ENCODE results near the gene UQCR10. TPM values are rescaled to one million over a fixed set of nuclear protein-coding genes. Genes with fewer than 3 reads are reported as not detected.

UQCR10 gene
- total RNA-seq, 1 donor from 2014 or later = 84.6 TPM

DNA sequence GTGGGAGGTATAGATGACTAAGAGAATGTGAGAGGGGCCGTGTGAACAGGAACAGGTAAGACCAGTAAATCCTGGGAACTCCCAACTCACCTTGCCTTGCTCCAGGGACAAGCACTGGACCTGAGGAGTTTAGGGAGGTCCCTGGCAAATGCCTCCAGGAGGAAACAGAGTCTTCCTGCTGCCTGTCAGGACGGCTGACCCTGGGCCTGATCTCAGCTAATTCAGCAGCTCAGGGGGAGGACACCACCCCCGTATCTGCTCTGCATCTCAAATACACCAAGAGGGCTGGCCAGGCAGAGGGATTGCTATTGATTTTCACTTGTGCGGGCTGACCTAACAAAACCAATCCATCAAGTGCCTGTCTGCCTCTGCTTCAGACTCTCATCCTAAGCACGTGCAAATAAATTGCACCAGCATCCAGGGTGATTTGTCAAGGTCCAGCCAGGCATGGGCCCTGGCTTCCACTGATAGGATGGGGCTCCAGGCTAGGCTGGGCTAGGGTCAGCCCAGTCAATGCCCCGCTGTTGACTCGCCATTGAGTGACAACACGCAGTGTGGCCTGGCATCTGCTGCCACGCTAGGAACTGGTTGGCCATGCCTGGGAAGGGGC is 20.3 kb downstream of the UQCR10 start:
- H3K4me3 Mint-ChIP-seq (ENCODE audit: unreplicated experiment) = peak overlapping the region; percentile 21
- peaks cover 16% of the 10 kb centered on the region for H3K4me1 Mint-ChIP-seq (ENCODE audit: unreplicated experiment)
- TF ChIP-seq, protein P1, sequence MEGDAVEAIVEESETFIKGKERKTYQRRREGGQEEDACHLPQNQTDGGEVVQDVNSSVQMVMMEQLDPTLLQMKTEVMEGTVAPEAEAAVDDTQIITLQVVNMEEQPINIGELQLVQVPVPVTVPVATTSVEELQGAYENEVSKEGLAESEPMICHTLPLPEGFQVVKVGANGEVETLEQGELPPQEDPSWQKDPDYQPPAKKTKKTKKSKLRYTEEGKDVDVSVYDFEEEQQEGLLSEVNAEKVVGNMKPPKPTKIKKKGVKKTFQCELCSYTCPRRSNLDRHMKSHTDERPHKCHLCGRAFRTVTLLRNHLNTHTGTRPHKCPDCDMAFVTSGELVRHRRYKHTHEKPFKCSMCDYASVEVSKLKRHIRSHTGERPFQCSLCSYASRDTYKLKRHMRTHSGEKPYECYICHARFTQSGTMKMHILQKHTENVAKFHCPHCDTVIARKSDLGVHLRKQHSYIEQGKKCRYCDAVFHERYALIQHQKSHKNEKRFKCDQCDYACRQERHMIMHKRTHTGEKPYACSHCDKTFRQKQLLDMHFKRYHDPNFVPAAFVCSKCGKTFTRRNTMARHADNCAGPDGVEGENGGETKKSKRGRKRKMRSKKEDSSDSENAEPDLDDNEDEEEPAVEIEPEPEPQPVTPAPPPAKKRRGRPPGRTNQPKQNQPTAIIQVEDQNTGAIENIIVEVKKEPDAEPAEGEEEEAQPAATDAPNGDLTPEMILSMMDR (IDR thresholded peaks at IDR 0.05; ENCODE audit: unreplicated experiment) = no peak
- H3K27me3 Mint-ChIP-seq (ENCODE audit: unreplicated experiment) = peaks cover 2% of the 10 kb centered on the region
- peaks cover 33% of the 10 kb centered on the region for H3K36me3 Mint-ChIP-seq (ENCODE audit: low read depth, unreplicated experiment)
- H3K27ac Mint-ChIP-seq (ENCODE audit: unreplicated experiment) = peak overlapping the region; percentile 1
- DNase-seq (ENCODE audit: low spot score) = no peak
- no peaks in the 10 kb centered on the region for H3K9me3 Mint-ChIP-seq (ENCODE audit: unreplicated experiment)

DNA sequence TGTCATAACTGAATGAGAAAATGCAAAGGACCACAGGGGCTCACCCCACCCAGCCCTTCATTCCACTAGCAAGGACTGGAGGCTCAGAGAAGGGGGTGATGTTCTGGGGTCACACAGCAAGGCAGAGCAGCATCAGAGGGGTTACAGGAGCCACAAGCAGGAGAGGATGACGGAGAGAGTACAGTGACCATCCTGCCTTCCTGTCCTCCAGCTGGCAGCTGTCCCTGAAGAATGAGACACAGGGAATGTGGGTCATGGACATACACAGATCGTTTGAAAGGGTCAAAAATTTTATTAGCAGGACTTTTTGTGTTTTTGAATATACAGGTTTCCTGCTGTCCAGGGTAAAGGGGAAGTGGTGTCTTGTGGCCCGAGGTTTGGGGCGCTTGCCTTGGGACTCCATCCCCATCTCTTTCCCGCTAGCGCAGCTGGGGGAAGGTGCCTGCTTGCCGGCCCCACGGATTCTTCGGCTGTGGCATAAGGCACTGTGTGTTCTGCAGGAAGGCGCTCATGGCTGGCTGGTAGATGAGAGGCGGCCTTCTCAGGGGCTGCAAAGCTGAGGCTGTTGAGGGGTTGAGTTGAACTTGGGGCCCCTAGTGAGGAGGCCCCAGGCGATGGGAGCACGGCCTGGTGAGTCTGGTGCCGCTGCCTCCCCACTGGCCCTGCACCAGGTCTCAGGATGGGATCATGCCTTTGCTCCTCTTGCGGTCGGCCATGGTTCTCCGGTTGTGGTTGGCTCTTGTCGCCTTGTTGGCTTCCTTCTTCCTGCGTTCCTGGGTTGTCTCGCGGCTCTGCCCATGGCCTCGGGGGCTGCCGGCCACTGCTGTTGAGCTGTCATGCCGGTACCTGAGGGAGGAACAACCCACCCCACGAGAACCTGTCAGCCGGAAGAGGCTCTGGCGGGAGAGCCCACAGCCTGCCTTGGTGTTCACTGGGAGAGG is 21.4 kb downstream of the UQCR10 start:
- no peaks in the 10 kb centered on the region for H3K9me3 Mint-ChIP-seq (ENCODE audit: unreplicated experiment)
- DNase-seq (ENCODE audit: low spot score) = no peak
- peaks cover 33% of the 10 kb centered on the region for H3K36me3 Mint-ChIP-seq (ENCODE audit: low read depth, unreplicated experiment)
- peaks cover 16% of the 10 kb centered on the region for H3K4me1 Mint-ChIP-seq (ENCODE audit: unreplicated experiment)
- no peak overlapping the region for H3K27ac Mint-ChIP-seq (ENCODE audit: unreplicated experiment)
- peak overlapping the region; percentile 21 for H3K4me3 Mint-ChIP-seq (ENCODE audit: unreplicated experiment)
- TF ChIP-seq, protein P1 (IDR thresholded peaks at IDR 0.05; ENCODE audit: unreplicated experiment) = no peak
- peaks cover 2% of the 10 kb centered on the region for H3K27me3 Mint-ChIP-seq (ENCODE audit: unreplicated experiment)

DNA sequence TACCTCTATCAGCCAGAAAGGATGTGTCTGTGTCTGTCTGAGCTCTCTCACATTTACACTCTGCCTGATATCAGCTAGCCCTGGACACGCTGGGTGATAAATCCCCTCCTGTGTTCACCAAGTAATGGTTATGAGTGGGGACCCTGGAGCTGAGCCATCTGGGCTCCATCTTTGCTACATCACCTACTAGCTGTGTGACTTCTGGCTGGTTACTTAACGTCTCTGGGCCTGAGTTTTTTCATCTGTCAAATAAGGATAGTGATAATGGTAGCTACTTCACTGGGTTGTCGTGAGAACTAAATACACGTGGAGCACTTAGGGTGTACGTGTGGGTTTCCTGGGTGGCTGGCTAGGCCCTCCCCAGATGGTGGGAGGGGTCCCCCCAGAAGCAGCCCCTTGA is 22.9 kb downstream of the UQCR10 start:
- no peak for DNase-seq (ENCODE audit: low spot score)
- Mint-ChIP-seq H3K4me1 (ENCODE audit: unreplicated experiment) (peaks cover 10% of the 10 kb centered on the region), H3K9me3 (ENCODE audit: unreplicated experiment) (no peaks in the 10 kb centered on the region), H3K27ac (ENCODE audit: unreplicated experiment) (no peak overlapping the region), H3K27me3 (ENCODE audit: unreplicated experiment) (peaks cover 2% of the 10 kb centered on the region), H3K36me3 (ENCODE audit: low read depth, unreplicated experiment) (peaks cover 33% of the 10 kb centered on the region), H3K4me3 (ENCODE audit: unreplicated experiment) (peak overlapping the region; percentile 62)
- TF ChIP-seq, protein P1 (IDR thresholded peaks at IDR 0.05; ENCODE audit: unreplicated experiment) = no peak

DNA sequence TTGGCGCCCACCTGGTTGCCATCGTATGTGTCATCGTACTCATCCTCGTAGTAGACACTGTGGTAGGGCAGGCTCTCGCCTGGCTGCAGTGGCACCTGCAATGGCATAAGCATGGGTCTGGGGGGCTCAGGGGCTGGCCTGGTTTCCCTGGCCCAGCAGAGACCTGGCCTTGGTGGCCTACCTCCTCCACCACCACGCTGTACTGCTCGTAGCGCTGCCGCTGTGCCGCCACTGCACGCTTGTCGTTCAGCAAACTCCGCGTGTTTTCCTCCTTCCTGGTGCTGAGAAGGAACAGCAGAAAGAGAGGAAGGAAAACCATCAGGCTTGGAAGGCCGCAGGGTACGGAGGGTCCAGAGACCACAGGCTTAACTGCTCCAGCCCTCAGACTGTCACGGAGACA is 26.2 kb downstream of the UQCR10 start:
- TF ChIP-seq, protein P1 (IDR thresholded peaks at IDR 0.05; ENCODE audit: unreplicated experiment) = no peak
- peaks cover 3% of the 10 kb centered on the region for H3K4me1 Mint-ChIP-seq (ENCODE audit: unreplicated experiment)
- no peaks in the 10 kb centered on the region for H3K9me3 Mint-ChIP-seq (ENCODE audit: unreplicated experiment)
- no peak for DNase-seq (ENCODE audit: low spot score)
- no peak overlapping the region for H3K4me3 Mint-ChIP-seq (ENCODE audit: unreplicated experiment)
- H3K27me3 Mint-ChIP-seq (ENCODE audit: unreplicated experiment) = peaks cover 5% of the 10 kb centered on the region
- H3K27ac Mint-ChIP-seq (ENCODE audit: unreplicated experiment) = no peak overlapping the region
- H3K36me3 Mint-ChIP-seq (ENCODE audit: low read depth, unreplicated experiment) = peaks cover 38% of the 10 kb centered on the region

DNA sequence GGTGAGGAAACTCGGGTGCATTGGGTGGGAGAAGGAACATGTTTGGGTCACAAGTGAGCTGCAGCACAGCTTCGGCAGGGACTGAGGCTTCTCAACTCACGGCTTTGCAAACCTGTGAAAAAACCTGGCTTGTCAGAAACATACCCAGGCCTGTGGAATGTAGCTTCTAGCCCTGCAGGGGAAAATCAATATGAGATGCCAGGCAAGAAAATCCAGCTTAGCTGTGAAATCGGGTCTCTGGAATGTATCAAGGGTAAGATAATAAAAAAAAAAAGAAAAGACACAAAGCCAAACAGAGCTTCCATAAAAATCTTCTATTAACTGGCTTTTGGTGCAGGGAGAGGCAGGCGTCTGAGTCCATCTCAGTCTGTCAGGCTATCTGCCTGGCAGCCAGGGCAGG is 28.5 kb downstream of the UQCR10 start:
- no peak for DNase-seq (ENCODE audit: low spot score)
- no peak overlapping the region for H3K27ac Mint-ChIP-seq (ENCODE audit: unreplicated experiment)
- H3K36me3 Mint-ChIP-seq (ENCODE audit: low read depth, unreplicated experiment) = peaks cover 34% of the 10 kb centered on the region
- H3K4me1 Mint-ChIP-seq (ENCODE audit: unreplicated experiment) = peaks cover 4% of the 10 kb centered on the region
- no peak overlapping the region for H3K4me3 Mint-ChIP-seq (ENCODE audit: unreplicated experiment)
- TF ChIP-seq, protein P1 (IDR thresholded peaks at IDR 0.05; ENCODE audit: unreplicated experiment) = no peak
- H3K27me3 Mint-ChIP-seq (ENCODE audit: unreplicated experiment) = peaks cover 3% of the 10 kb centered on the region
- H3K9me3 Mint-ChIP-seq (ENCODE audit: unreplicated experiment) = no peaks in the 10 kb centered on the region
